Skeletal muscle tissue (tissue), 4 donors: ENCODE measurements around the gene RNLS. TPM values are rescaled to one million over a fixed set of nuclear protein-coding genes. Genes with fewer than 3 reads are reported as not detected.
"Not testable (repeated sequence)": the region's sequence is repeated elsewhere in the genome, so short reads cannot be mapped to it uniquely, and the experiment has no call there.

Experiments used
- H3K27ac ChIP-seq: one replicate; pipeline ENCODE4 v1.7.0; 2013; ENCODE audit warnings: mild to moderate bottlenecking, low read depth, low read length, inconsistent platforms
- H3K27me3 ChIP-seq, 3 donors: one replicate each; pipeline ENCODE4 v1.7.0; 2013; ENCODE audit warnings: low read length in 3 of 3; ENCODE audit not compliant: control insufficient read depth in 3 of 3, insufficient read depth in 3 of 3
- H3K36me3 ChIP-seq, 3 donors: one replicate each; pipeline ENCODE4 v1.7.0; 2013; ENCODE audit warnings: low read length in 3 of 3; ENCODE audit not compliant: control insufficient read depth in 3 of 3, insufficient read depth in 3 of 3
- H3K4me1 ChIP-seq, 3 donors: one replicate each; pipeline ENCODE4 v1.7.0; 2013; ENCODE audit warnings: low read length in 3 of 3, mild to moderate bottlenecking in 3 of 3; ENCODE audit not compliant: control insufficient read depth in 3 of 3, insufficient read depth in 3 of 3
- H3K4me3 ChIP-seq, 3 donors: one replicate each; pipeline ENCODE4 v1.7.0; 2013; ENCODE audit warnings: low read length in 3 of 3
- H3K9ac ChIP-seq, 3 donors: one replicate each; pipeline ENCODE4 v1.7.0; 2013; ENCODE audit warnings: low read length in 3 of 3, mild to moderate bottlenecking in 3 of 3, moderate library complexity in 2 of 3, low read depth in 1 of 3
- H3K9me3 ChIP-seq, 3 donors: one replicate each; pipeline ENCODE4 v1.7.0; 2013; ENCODE audit warnings: low read length in 3 of 3; ENCODE audit not compliant: control insufficient read depth in 3 of 3
- total RNA-seq: library from RNA; depleted of rRNA; stranded (reverse); fragments of >200 nt; gene quantifications from one replicate; pipeline ENCODE4 v1.2.3, GENCODE V29; 2014
- donor health status: Osteomylitis.

Gene RNLS
- total RNA-seq, 1 donor from 2014 or later: 4.7 TPM

- no peak overlapping the region for H3K4me3 ChIP-seq
- H3K27ac ChIP-seq: no peak overlapping the region
- H3K4me1 ChIP-seq: no peaks in the 10 kb centered on the region
- H3K9ac ChIP-seq: no peak overlapping the region
- H3K27me3 ChIP-seq: no peaks in the 10 kb centered on the region
- peaks cover 0 to 6% (median 6%) of the 10 kb centered on the region in 3 donors for H3K9me3 ChIP-seq
- no peaks in the 10 kb centered on the region for H3K36me3 ChIP-seq
Measured at GRCh38 chr10:88318803-88319202, 264.3 kb downstream of the RNLS start.

GRCh38 chr10:88317099-88317498 is 266.0 kb downstream of the RNLS start:
- no peaks in the 10 kb centered on the region for H3K4me1 ChIP-seq
- H3K27ac ChIP-seq: no peak overlapping the region
- no peaks in the 10 kb centered on the region for H3K27me3 ChIP-seq
- peaks cover 0 to 6% (median 6%) of the 10 kb centered on the region in 3 donors for H3K9me3 ChIP-seq
- no peak overlapping the region for H3K4me3 ChIP-seq
- H3K36me3 ChIP-seq: no peaks in the 10 kb centered on the region
- H3K9ac ChIP-seq: no peak overlapping the region

- peaks cover 0 to 6% (median 6%) of the 10 kb centered on the region in 3 donors for H3K9me3 ChIP-seq
- H3K27me3 ChIP-seq: no peaks in the 10 kb centered on the region
- no peak overlapping the region for H3K9ac ChIP-seq
- H3K4me1 ChIP-seq: no peaks in the 10 kb centered on the region
- H3K4me3 ChIP-seq: no peak overlapping the region
- no peak overlapping the region for H3K27ac ChIP-seq
- H3K36me3 ChIP-seq: no peaks in the 10 kb centered on the region
Measured at GRCh38 chr10:88316292-88316861, 266.7 kb downstream of the RNLS start.

GRCh38 chr10:88315755-88316154 is 267.4 kb downstream of the RNLS start:
- H3K9me3 ChIP-seq: peaks cover 0 to 6% (median 4%) of the 10 kb centered on the region in 3 donors
- H3K4me3 ChIP-seq: no peak overlapping the region
- no peaks in the 10 kb centered on the region for H3K4me1 ChIP-seq
- no peaks in the 10 kb centered on the region for H3K36me3 ChIP-seq
- H3K9ac ChIP-seq: no peak overlapping the region
- H3K27me3 ChIP-seq: no peaks in the 10 kb centered on the region
- no peak overlapping the region for H3K27ac ChIP-seq

- H3K27ac ChIP-seq: no peak overlapping the region
- H3K36me3 ChIP-seq: no peaks in the 10 kb centered on the region
- peaks cover 0 to 4% (median 0%) of the 10 kb centered on the region in 3 donors for H3K9me3 ChIP-seq
- no peak overlapping the region for H3K4me3 ChIP-seq
- no peaks in the 10 kb centered on the region for H3K4me1 ChIP-seq
- no peak overlapping the region for H3K9ac ChIP-seq
- H3K27me3 ChIP-seq: no peaks in the 10 kb centered on the region
Measured at GRCh38 chr10:88314362-88314761, 268.8 kb downstream of the RNLS start.

GRCh38 chr10:88313878-88314277 is 269.2 kb downstream of the RNLS start:
- H3K4me1 ChIP-seq: no peaks in the 10 kb centered on the region
- no peaks in the 10 kb centered on the region for H3K27me3 ChIP-seq
- no peak overlapping the region for H3K4me3 ChIP-seq
- H3K27ac ChIP-seq: no peak overlapping the region
- no peaks in the 10 kb centered on the region for H3K36me3 ChIP-seq
- no peak overlapping the region for H3K9ac ChIP-seq
- H3K9me3 ChIP-seq: peaks cover 0 to 2% (median 0%) of the 10 kb centered on the region in 3 donors

- no peak overlapping the region for H3K27ac ChIP-seq
- H3K36me3 ChIP-seq: no peaks in the 10 kb centered on the region
- no peak overlapping the region for H3K9ac ChIP-seq
- H3K4me1 ChIP-seq: no peaks in the 10 kb centered on the region
- H3K4me3 ChIP-seq: no peak overlapping the region
- no peaks in the 10 kb centered on the region for H3K9me3 ChIP-seq
- H3K27me3 ChIP-seq: no peaks in the 10 kb centered on the region
Measured at GRCh38 chr10:88312855-88313254, 270.3 kb downstream of the RNLS start.

GRCh38 chr10:88311264-88311663 is 271.9 kb downstream of the RNLS start:
- Histone ChIP-seq H3K27ac (no peak overlapping the region), H3K4me3 (no peak overlapping the region), H3K9ac (no peak overlapping the region), H3K27me3 (no peaks in the 10 kb centered on the region), H3K4me1 (no peaks in the 10 kb centered on the region), H3K9me3 (no peaks in the 10 kb centered on the region), H3K36me3 (no peaks in the 10 kb centered on the region)

- Histone ChIP-seq H3K9ac (no peak overlapping the region), H3K36me3 (no peaks in the 10 kb centered on the region), H3K27ac (no peak overlapping the region)
Measured at GRCh38 chr10:88309365-88309764, 273.8 kb downstream of the RNLS start.

GRCh38 chr10:88308361-88308760 is 274.8 kb downstream of the RNLS start:
- not testable (repeated sequence) for H3K9ac ChIP-seq, H3K4me1 ChIP-seq, H3K36me3 ChIP-seq, H3K27ac ChIP-seq, H3K9me3 ChIP-seq, H3K4me3 ChIP-seq, H3K27me3 ChIP-seq

More at GRCh38 chr10:88309365-88309764, 273.8 kb downstream of the RNLS start:
- H3K9me3 ChIP-seq: no peaks in the 10 kb centered on the region
- H3K4me3 ChIP-seq: no peak overlapping the region
- H3K4me1 ChIP-seq: no peaks in the 10 kb centered on the region
- no peaks in the 10 kb centered on the region for H3K27me3 ChIP-seq
